ENCODE results near the gene TEX12.
"Not testable (repeated sequence)": the region's sequence is repeated elsewhere in the genome, so short reads cannot be mapped to it uniquely, and the experiment has no call there.

TEX12 gene

GRCh38 chr11:112165049-112165448 is 2.1 kb upstream of the TEX12 start:
- FAIRE-seq, result no peak

- no peak for FAIRE-seq
These were observed 610 bp upstream of the TEX12 start for GRCh38 chr11:112166562-112166961.

- no peak for FAIRE-seq
These were observed 5.3 kb downstream of the TEX12 start for GRCh38 chr11:112172362-112172994.

- no peak for FAIRE-seq
These were observed 6.0 kb downstream of the TEX12 start for GRCh38 chr11:112173152-112173551.

GRCh38 chr11:112174789-112175598 is 7.8 kb downstream of the TEX12 start, which contains the start of gene BCO2:
TSS of gene BCO2 (plus strand) at chr11:112175512. CDS start at chr11:112175602, 90 bp downstream.
- no peak for FAIRE-seq

- FAIRE-seq, result no peak
These were observed 8.4 kb downstream of the TEX12 start for GRCh38 chr11:112175599-112175952.

- FAIRE-seq, result no peak
These were observed 8.9 kb downstream of the TEX12 start for GRCh38 chr11:112176077-112176476.

- FAIRE-seq, result no peak
These were observed 10.4 kb downstream of the TEX12 start for GRCh38 chr11:112177589-112177988.

- no peak for FAIRE-seq
These were observed 11.3 kb downstream of the TEX12 start for GRCh38 chr11:112178428-112178827.

- no peak for FAIRE-seq
These were observed 11.8 kb downstream of the TEX12 start for GRCh38 chr11:112178936-112179335.

- FAIRE-seq, result no peak
These were observed 12.4 kb downstream of the TEX12 start for GRCh38 chr11:112179601-112180000.

GRCh38 chr11:112182867-112183266 is 15.7 kb downstream of the TEX12 start:
- no peak for FAIRE-seq

GRCh38 chr11:112185883-112186282 is 18.7 kb downstream of the TEX12 start:
- no peak for FAIRE-seq

- no peak for FAIRE-seq
These were observed 19.1 kb downstream of the TEX12 start for GRCh38 chr11:112186304-112186703.

- not testable (repeated sequence) for FAIRE-seq
These were observed 27.9 kb downstream of the TEX12 start for GRCh38 chr11:112195113-112195512.

- no peak for FAIRE-seq
These were observed 28.8 kb downstream of the TEX12 start for GRCh38 chr11:112195951-112196351.

- no peak for FAIRE-seq
These were observed 29.4 kb downstream of the TEX12 start for GRCh38 chr11:112196519-112197087.

GRCh38 chr11:112199101-112199500 is 31.9 kb downstream of the TEX12 start:
- FAIRE-seq, result not testable (repeated sequence)

- FAIRE-seq, result no peak
These were observed 33.1 kb downstream of the TEX12 start for GRCh38 chr11:112200252-112200651.

- no peak for FAIRE-seq
These were observed 38.9 kb downstream of the TEX12 start for GRCh38 chr11:112206071-112206470.

- no peak for FAIRE-seq
These were observed 43.7 kb downstream of the TEX12 start for GRCh38 chr11:112210890-112211289.

- no peak for FAIRE-seq
These were observed 44.4 kb downstream of the TEX12 start for GRCh38 chr11:112211536-112211935.

GRCh38 chr11:112212290-112212689 is 45.1 kb downstream of the TEX12 start:
- no peak for FAIRE-seq

- FAIRE-seq, result no peak
These were observed 45.5 kb downstream of the TEX12 start for GRCh38 chr11:112212710-112213109.

All from endometrium (tissue), 2 donors.